Ishikawa (cell line): Measurements from ENCODE around the gene BSG.

ENCODE experiments used
- CEBPB ChIP-seq: IDR thresholded peaks from 2 replicates; pipeline ENCODE4 v1.6.1; 2012
- FOXM1 ChIP-seq: IDR thresholded peaks from 2 replicates; pipeline ENCODE4 v1.6.1; 2012; ENCODE audit warnings: low read depth, borderline replicate concordance
- NFIC ChIP-seq: IDR thresholded peaks from 2 replicates; pipeline ENCODE4 v1.6.1; 2012
- RAD21 ChIP-seq: IDR thresholded peaks from 2 replicates; pipeline ENCODE4 v1.6.1; 2012; ENCODE audit warnings: low read depth
- TCF12 ChIP-seq: IDR thresholded peaks from 2 replicates; pipeline ENCODE4 v1.6.1; 2012; ENCODE audit warnings: low read depth
- TF ChIP-seq, protein P1 (sequence below): IDR thresholded peaks from 2 replicates; pipeline ENCODE4 v1.6.1; 2012; ENCODE audit warnings: low read depth, mild to moderate bottlenecking
- TF ChIP-seq, protein P2 (sequence below): IDR thresholded peaks from 2 replicates; pipeline ENCODE4 v1.6.1; 2012

DNA sequence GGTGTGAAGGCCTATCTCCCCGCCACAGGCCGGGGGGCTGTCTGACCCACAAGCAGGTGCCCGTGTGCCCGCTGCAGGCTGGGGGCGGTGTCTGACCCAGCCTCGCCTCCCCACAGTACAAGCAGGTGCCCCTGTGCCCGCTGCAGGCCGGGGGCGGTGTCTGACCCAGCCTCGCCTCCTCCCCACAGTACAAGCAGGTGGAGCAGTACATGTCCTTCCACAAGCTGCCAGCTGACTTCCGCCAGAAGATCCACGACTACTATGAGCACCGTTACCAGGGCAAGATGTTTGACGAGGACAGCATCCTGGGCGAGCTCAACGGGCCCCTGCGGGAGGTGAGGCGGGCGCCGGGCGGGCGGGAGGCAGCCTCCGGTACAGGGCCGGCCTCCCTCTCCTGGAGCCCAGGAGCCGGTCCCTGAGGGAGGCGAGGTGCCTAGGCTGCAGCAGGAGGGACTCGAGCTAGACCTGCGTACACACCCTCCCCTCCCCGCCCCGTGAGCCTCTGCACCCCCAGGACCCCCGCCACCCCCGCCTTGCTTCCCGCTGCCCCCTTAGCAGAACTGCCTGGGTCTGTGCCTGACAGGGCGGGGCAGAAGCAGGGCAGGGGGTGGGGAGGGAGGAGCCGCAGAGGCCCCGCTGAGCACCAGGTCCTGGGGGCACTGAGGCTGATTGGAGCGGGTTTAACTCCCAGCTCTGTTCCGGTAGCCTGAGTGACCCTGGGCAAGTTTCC lies 37.8 kb downstream of the BSG start:
- TF ChIP-seq TCF12, result no peak
- TF ChIP-seq RAD21, result no peak
- TF ChIP-seq CEBPB, result no peak
- TF ChIP-seq, protein P1, sequence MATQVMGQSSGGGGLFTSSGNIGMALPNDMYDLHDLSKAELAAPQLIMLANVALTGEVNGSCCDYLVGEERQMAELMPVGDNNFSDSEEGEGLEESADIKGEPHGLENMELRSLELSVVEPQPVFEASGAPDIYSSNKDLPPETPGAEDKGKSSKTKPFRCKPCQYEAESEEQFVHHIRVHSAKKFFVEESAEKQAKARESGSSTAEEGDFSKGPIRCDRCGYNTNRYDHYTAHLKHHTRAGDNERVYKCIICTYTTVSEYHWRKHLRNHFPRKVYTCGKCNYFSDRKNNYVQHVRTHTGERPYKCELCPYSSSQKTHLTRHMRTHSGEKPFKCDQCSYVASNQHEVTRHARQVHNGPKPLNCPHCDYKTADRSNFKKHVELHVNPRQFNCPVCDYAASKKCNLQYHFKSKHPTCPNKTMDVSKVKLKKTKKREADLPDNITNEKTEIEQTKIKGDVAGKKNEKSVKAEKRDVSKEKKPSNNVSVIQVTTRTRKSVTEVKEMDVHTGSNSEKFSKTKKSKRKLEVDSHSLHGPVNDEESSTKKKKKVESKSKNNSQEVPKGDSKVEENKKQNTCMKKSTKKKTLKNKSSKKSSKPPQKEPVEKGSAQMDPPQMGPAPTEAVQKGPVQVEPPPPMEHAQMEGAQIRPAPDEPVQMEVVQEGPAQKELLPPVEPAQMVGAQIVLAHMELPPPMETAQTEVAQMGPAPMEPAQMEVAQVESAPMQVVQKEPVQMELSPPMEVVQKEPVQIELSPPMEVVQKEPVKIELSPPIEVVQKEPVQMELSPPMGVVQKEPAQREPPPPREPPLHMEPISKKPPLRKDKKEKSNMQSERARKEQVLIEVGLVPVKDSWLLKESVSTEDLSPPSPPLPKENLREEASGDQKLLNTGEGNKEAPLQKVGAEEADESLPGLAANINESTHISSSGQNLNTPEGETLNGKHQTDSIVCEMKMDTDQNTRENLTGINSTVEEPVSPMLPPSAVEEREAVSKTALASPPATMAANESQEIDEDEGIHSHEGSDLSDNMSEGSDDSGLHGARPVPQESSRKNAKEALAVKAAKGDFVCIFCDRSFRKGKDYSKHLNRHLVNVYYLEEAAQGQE, result no peak
- TF ChIP-seq FOXM1, result no peak
- no peak; the same call in 1 of the 2 replicates for TF ChIP-seq NFIC
- TF ChIP-seq, protein P2, sequence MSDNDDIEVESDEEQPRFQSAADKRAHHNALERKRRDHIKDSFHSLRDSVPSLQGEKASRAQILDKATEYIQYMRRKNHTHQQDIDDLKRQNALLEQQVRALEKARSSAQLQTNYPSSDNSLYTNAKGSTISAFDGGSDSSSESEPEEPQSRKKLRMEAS, result peak; percentile 50; the same call in 1 of the 2 replicates
